ENCODE results near the gene SERINC5.
"Not testable (repeated sequence)": the region's sequence is repeated elsewhere in the genome, so short reads cannot be mapped to it uniquely, and the experiment has no call there.

SERINC5 gene

GRCh38 chr5:80189701-80190100 is 66.1 kb downstream of the SERINC5 start:
- H3K27me3 ChIP-seq (ENCODE audit: control insufficient read depth, insufficient read depth, low read length) = no peaks in the 10 kb centered on the region
- H3K4me1 ChIP-seq (ENCODE audit: control insufficient read depth, insufficient read depth, low read length) = peaks cover 13% of the 10 kb centered on the region; the same call in 1 of the 2 replicates
- WGBS (ENCODE audit: insufficient coverage, insufficient read length) = no CpG with 5 or more reads among the region's 3 CpGs

GRCh38 chr5:80189201-80189600 is 66.6 kb downstream of the SERINC5 start:
- no peak overlapping the region for H3K27ac ChIP-seq (ENCODE audit: low read length)
- H3K36me3 ChIP-seq (ENCODE audit: control insufficient read depth, insufficient read depth, low read length) = no peaks in the 10 kb centered on the region
- H3K27me3 ChIP-seq (ENCODE audit: control insufficient read depth, insufficient read depth, low read length) = no peaks in the 10 kb centered on the region
- DNase-seq (ENCODE audit: low read depth, low spot score) = no peak
- no peak overlapping the region for H3K4me3 ChIP-seq (ENCODE audit: low read length)
- H3K4me1 ChIP-seq (ENCODE audit: control insufficient read depth, insufficient read depth, low read length) = peaks cover 14% of the 10 kb centered on the region; the same call in 1 of the 2 replicates
- no peaks in the 10 kb centered on the region for H3K9me3 ChIP-seq (ENCODE audit: control insufficient read depth, insufficient read depth, low read length)
- WGBS (ENCODE audit: insufficient coverage, insufficient read length) = no CpG with 5 or more reads among the region's 8 CpGs

More at GRCh38 chr5:80189701-80190100, 66.1 kb downstream of the SERINC5 start:
- H3K27ac ChIP-seq (ENCODE audit: low read length) = no peak overlapping the region
- H3K36me3 ChIP-seq (ENCODE audit: control insufficient read depth, insufficient read depth, low read length) = no peaks in the 10 kb centered on the region
- no peak overlapping the region for H3K4me3 ChIP-seq (ENCODE audit: low read length)
- no peaks in the 10 kb centered on the region for H3K9me3 ChIP-seq (ENCODE audit: control insufficient read depth, insufficient read depth, low read length)
- DNase-seq (ENCODE audit: low read depth, low spot score) = no peak

- H3K36me3 ChIP-seq (ENCODE audit: control insufficient read depth, insufficient read depth, low read length) = no peaks in the 10 kb centered on the region
- DNase-seq (ENCODE audit: low read depth, low spot score) = no peak
- no CpG with 5 or more reads among the region's 6 CpGs for WGBS (ENCODE audit: insufficient coverage, insufficient read length)
- H3K4me3 ChIP-seq (ENCODE audit: low read length) = no peak overlapping the region
- peaks cover 16% of the 10 kb centered on the region; the same call in 1 of the 2 replicates for H3K4me1 ChIP-seq (ENCODE audit: control insufficient read depth, insufficient read depth, low read length)
- H3K9me3 ChIP-seq (ENCODE audit: control insufficient read depth, insufficient read depth, low read length) = no peaks in the 10 kb centered on the region
- H3K27ac ChIP-seq (ENCODE audit: low read length) = no peak overlapping the region
- H3K27me3 ChIP-seq (ENCODE audit: control insufficient read depth, insufficient read depth, low read length) = no peaks in the 10 kb centered on the region
Measured at GRCh38 chr5:80187421-80188090, 68.3 kb downstream of the SERINC5 start.

GRCh38 chr5:80185535-80185934 is 70.3 kb downstream of the SERINC5 start:
- DNase-seq (ENCODE audit: low read depth, low spot score); H3K4me3 ChIP-seq (ENCODE audit: low read length); H3K36me3 ChIP-seq (ENCODE audit: control insufficient read depth, insufficient read depth, low read length); H3K9me3 ChIP-seq (ENCODE audit: control insufficient read depth, insufficient read depth, low read length); H3K27me3 ChIP-seq (ENCODE audit: control insufficient read depth, insufficient read depth, low read length): not testable (repeated sequence)
- peaks cover 16% of the 10 kb centered on the region; the same call in 1 of the 2 replicates for H3K4me1 ChIP-seq (ENCODE audit: control insufficient read depth, insufficient read depth, low read length)
- WGBS (ENCODE audit: insufficient coverage, insufficient read length) = no CpG with 5 or more reads among the region's 9 CpGs
- peak overlapping the region; percentile 80 for H3K27ac ChIP-seq (ENCODE audit: low read length)

GRCh38 chr5:80185095-80185494 is 70.8 kb downstream of the SERINC5 start:
- DNase-seq (ENCODE audit: low read depth, low spot score) = no peak
- Histone ChIP-seq H3K27ac (ENCODE audit: low read length) (peak overlapping the region; percentile 80), H3K27me3 (ENCODE audit: control insufficient read depth, insufficient read depth, low read length) (no peaks in the 10 kb centered on the region), H3K4me1 (ENCODE audit: control insufficient read depth, insufficient read depth, low read length) (peaks cover 16% of the 10 kb centered on the region; the same call in 1 of the 2 replicates), H3K9me3 (ENCODE audit: control insufficient read depth, insufficient read depth, low read length) (no peaks in the 10 kb centered on the region), H3K4me3 (ENCODE audit: low read length) (no peak overlapping the region), H3K36me3 (ENCODE audit: control insufficient read depth, insufficient read depth, low read length) (no peaks in the 10 kb centered on the region)
- no CpG with 5 or more reads among the region's 6 CpGs for WGBS (ENCODE audit: insufficient coverage, insufficient read length)

GRCh38 chr5:80184235-80185023 is 71.4 kb downstream of the SERINC5 start:
- Histone ChIP-seq H3K9me3 (ENCODE audit: control insufficient read depth, insufficient read depth, low read length) (no peaks in the 10 kb centered on the region), H3K36me3 (ENCODE audit: control insufficient read depth, insufficient read depth, low read length) (no peaks in the 10 kb centered on the region), H3K27ac (ENCODE audit: low read length) (peak overlapping the region; percentile 80), H3K4me1 (ENCODE audit: control insufficient read depth, insufficient read depth, low read length) (peaks cover 16% of the 10 kb centered on the region; the same call in 1 of the 2 replicates), H3K27me3 (ENCODE audit: control insufficient read depth, insufficient read depth, low read length) (no peaks in the 10 kb centered on the region), H3K4me3 (ENCODE audit: low read length) (no peak overlapping the region)
- no CpG with 5 or more reads among the region's 5 CpGs for WGBS (ENCODE audit: insufficient coverage, insufficient read length)
- peak; percentile 67 for DNase-seq (ENCODE audit: low read depth, low spot score)

- not testable (repeated sequence) for H3K27me3 ChIP-seq (ENCODE audit: control insufficient read depth, insufficient read depth, low read length); H3K36me3 ChIP-seq (ENCODE audit: control insufficient read depth, insufficient read depth, low read length); DNase-seq (ENCODE audit: low read depth, low spot score); H3K4me3 ChIP-seq (ENCODE audit: low read length); H3K9me3 ChIP-seq (ENCODE audit: control insufficient read depth, insufficient read depth, low read length)
- no CpG with 5 or more reads among the region's 10 CpGs for WGBS (ENCODE audit: insufficient coverage, insufficient read length)
- Histone ChIP-seq H3K4me1 (ENCODE audit: control insufficient read depth, insufficient read depth, low read length) (peaks cover 14% of the 10 kb centered on the region; the same call in 1 of the 2 replicates), H3K27ac (ENCODE audit: low read length) (peak overlapping the region; percentile 80)
Measured at GRCh38 chr5:80183728-80184234, 72.1 kb downstream of the SERINC5 start.

GRCh38 chr5:80182809-80183580 is 72.9 kb downstream of the SERINC5 start:
- WGBS (ENCODE audit: insufficient coverage, insufficient read length) = no CpG with 5 or more reads among the region's 7 CpGs
- no peaks in the 10 kb centered on the region for H3K27me3 ChIP-seq (ENCODE audit: control insufficient read depth, insufficient read depth, low read length)
- peak overlapping the region; percentile 84 for H3K27ac ChIP-seq (ENCODE audit: low read length)
- H3K36me3 ChIP-seq (ENCODE audit: control insufficient read depth, insufficient read depth, low read length) = no peaks in the 10 kb centered on the region
- H3K4me1 ChIP-seq (ENCODE audit: control insufficient read depth, insufficient read depth, low read length) = peaks cover 14% of the 10 kb centered on the region; the same call in 1 of the 2 replicates
- no peaks in the 10 kb centered on the region for H3K9me3 ChIP-seq (ENCODE audit: control insufficient read depth, insufficient read depth, low read length)
- H3K4me3 ChIP-seq (ENCODE audit: low read length) = no peak overlapping the region
- DNase-seq (ENCODE audit: low read depth, low spot score) = no peak

GRCh38 chr5:80181618-80182211 is 74.1 kb downstream of the SERINC5 start:
- DNase-seq (ENCODE audit: low read depth, low spot score) = no peak
- WGBS (ENCODE audit: insufficient coverage, insufficient read length) = no CpG with 5 or more reads among the region's 5 CpGs
- H3K9me3 ChIP-seq (ENCODE audit: control insufficient read depth, insufficient read depth, low read length) = no peaks in the 10 kb centered on the region
- peaks cover 13% of the 10 kb centered on the region; the same call in 1 of the 2 replicates for H3K4me1 ChIP-seq (ENCODE audit: control insufficient read depth, insufficient read depth, low read length)
- no peak overlapping the region for H3K27ac ChIP-seq (ENCODE audit: low read length)
- no peak overlapping the region for H3K4me3 ChIP-seq (ENCODE audit: low read length)
- 0 out of 2 replicates have a peak, but pooled peaks cover 3% of the 10 kb centered on the region for H3K36me3 ChIP-seq (ENCODE audit: control insufficient read depth, insufficient read depth, low read length)
- H3K27me3 ChIP-seq (ENCODE audit: control insufficient read depth, insufficient read depth, low read length) = no peaks in the 10 kb centered on the region
